ENCODE results near the gene MAPT.
"Not testable (repeated sequence)": the region's sequence is repeated elsewhere in the genome, so short reads cannot be mapped to it uniquely, and the experiment has no call there.

The MAPT gene

GRCh38 chr17:45936610-45937009, 42.3 kb downstream of the MAPT start:
- DNase-seq (ENCODE audit: low read depth, low spot score), result no peak
- in situ Hi-C loops (cut with HindIII; ENCODE audit: low sequenced_read_pairs), result no loop called here
- TF ChIP-seq, protein P1, sequence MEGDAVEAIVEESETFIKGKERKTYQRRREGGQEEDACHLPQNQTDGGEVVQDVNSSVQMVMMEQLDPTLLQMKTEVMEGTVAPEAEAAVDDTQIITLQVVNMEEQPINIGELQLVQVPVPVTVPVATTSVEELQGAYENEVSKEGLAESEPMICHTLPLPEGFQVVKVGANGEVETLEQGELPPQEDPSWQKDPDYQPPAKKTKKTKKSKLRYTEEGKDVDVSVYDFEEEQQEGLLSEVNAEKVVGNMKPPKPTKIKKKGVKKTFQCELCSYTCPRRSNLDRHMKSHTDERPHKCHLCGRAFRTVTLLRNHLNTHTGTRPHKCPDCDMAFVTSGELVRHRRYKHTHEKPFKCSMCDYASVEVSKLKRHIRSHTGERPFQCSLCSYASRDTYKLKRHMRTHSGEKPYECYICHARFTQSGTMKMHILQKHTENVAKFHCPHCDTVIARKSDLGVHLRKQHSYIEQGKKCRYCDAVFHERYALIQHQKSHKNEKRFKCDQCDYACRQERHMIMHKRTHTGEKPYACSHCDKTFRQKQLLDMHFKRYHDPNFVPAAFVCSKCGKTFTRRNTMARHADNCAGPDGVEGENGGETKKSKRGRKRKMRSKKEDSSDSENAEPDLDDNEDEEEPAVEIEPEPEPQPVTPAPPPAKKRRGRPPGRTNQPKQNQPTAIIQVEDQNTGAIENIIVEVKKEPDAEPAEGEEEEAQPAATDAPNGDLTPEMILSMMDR (IDR thresholded peaks at IDR 0.05; ENCODE audit: low read depth, low read length), result no peak
- no peak overlapping the region for H3K4me3 ChIP-seq (ENCODE audit: low read depth, low read length)

GRCh38 chr17:45937186-45937585, 42.8 kb downstream of the MAPT start:
- H3K4me3 ChIP-seq (ENCODE audit: low read depth, low read length); DNase-seq (ENCODE audit: low read depth, low spot score); in situ Hi-C loops (cut with HindIII; ENCODE audit: low sequenced_read_pairs): not testable (repeated sequence)

DNA sequence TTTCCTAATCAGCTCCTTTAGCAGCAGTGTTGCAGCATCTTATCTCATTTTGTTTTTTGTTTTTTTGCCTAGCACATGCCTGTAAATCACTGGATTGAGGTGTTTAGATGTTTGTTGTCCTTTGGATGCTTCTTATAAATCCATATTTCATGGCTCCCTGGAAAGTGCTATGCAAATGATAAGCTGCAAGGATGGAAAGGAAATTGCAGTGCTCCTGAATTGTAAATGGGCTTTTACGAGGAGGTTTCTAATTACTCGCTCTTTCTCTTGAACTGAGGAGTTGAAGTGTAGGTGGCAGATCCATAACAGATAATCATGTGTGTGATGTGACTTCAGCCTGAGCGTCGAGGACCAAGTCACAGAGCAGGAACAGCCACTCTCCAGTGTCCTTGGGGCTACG, 45.0 kb downstream of the MAPT start:
- TF ChIP-seq, protein P1 (IDR thresholded peaks at IDR 0.05; ENCODE audit: low read depth, low read length), result no peak
- DNase-seq (ENCODE audit: low read depth, low spot score), result no peak
- H3K4me3 ChIP-seq (ENCODE audit: low read depth, low read length), result no peak overlapping the region
- in situ Hi-C loops (cut with HindIII; ENCODE audit: low sequenced_read_pairs), result no loop called here

GRCh38 chr17:45940293-45940692, 45.9 kb downstream of the MAPT start:
- H3K4me3 ChIP-seq (ENCODE audit: low read depth, low read length), result no peak overlapping the region
- TF ChIP-seq, protein P1 (IDR thresholded peaks at IDR 0.05; ENCODE audit: low read depth, low read length), result no peak
- DNase-seq (ENCODE audit: low read depth, low spot score), result no peak
- in situ Hi-C loops (cut with HindIII; ENCODE audit: low sequenced_read_pairs), result no loop called here

DNA sequence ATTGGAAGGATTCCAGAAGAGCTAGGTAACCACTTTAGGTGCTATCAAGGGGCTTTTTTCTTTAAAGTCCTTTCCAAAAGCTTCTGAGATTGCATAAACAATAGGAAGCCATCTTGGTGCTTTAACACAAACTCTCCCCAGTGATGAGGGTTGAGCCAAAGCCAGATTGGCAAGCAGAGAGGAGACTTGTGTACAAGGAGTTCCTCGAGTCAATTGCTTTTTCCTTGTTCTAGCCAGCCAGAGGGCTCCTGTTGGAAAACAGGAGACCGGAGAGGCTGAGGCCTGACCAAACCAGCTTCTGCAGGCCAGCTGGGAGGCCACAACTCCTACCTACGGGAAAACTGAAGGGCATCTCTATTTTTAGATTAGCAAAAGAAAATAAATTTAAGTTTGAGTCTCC, 46.5 kb downstream of the MAPT start:
- TF ChIP-seq, protein P1 (IDR thresholded peaks at IDR 0.05; ENCODE audit: low read depth, low read length), result no peak
- in situ Hi-C loops (cut with HindIII; ENCODE audit: low sequenced_read_pairs), result no loop called here

GRCh38 chr17:45941395-45941794, 47.0 kb downstream of the MAPT start:
- H3K4me3 ChIP-seq (ENCODE audit: low read depth, low read length), result no peak overlapping the region
- TF ChIP-seq, protein P1 (IDR thresholded peaks at IDR 0.05; ENCODE audit: low read depth, low read length), result no peak
- DNase-seq (ENCODE audit: low read depth, low spot score), result no peak
- in situ Hi-C loops (cut with HindIII; ENCODE audit: low sequenced_read_pairs), result no loop called here

More for the DNA sequence above, 46.5 kb downstream of the MAPT start:
- DNase-seq (ENCODE audit: low read depth, low spot score), result no peak
- H3K4me3 ChIP-seq (ENCODE audit: low read depth, low read length), result no peak overlapping the region

GRCh38 chr17:45942284-45942683, 47.9 kb downstream of the MAPT start:
- no peak overlapping the region for H3K4me3 ChIP-seq (ENCODE audit: low read depth, low read length)
- TF ChIP-seq, protein P1 (IDR thresholded peaks at IDR 0.05; ENCODE audit: low read depth, low read length), result no peak
- no peak for DNase-seq (ENCODE audit: low read depth, low spot score)
- in situ Hi-C loops (cut with HindIII; ENCODE audit: low sequenced_read_pairs), result no loop called here
